HEK293 (cell line): Measurements from ENCODE around the gene ZNF236.

Source experiments
- CTCF ChIA-PET: fragments of 350-600 bp; formaldehyde crosslinking; extraction: SDS; loops from one replicate; lab custom pipeline; 2021; ENCODE audit warnings: antibody characterized with exemption; lab: Yijun Ruan, JAX
- POLR2A ChIA-PET: fragments of 300-600 bp; formaldehyde crosslinking; extraction: SDS; loops from one replicate; lab custom pipeline; 2020; ENCODE audit warnings: antibody characterized with exemption, inconsistent platforms; lab: Yijun Ruan, JAX
- H3K27ac ChIP-seq: fragments of 200-500 bp; sonication (Bioruptor generic); 2 replicates; pipeline ENCODE4 v1.5.1; 2014; ENCODE audit warnings: low read depth, low read length, control low read depth, inconsistent platforms; ENCODE audit errors: extremely low read depth
- H3K36me3 ChIP-seq, 2 experiments: fragments of 200-500 bp in 1 of 2; sonication (Bioruptor generic) in 1 of 2; 1 replicate in 1 of 2; 2 replicates in 1 of 2; pipeline ENCODE4 v1.5.1; 2014 to 2017; ENCODE audit warnings: inconsistent platforms in 2 of 2, low read length in 2 of 2; ENCODE audit not compliant: control insufficient read depth in 2 of 2, insufficient read depth in 1 of 2
- H3K4me1 ChIP-seq: fragments of 200-500 bp; sonication (Bioruptor generic); 2 replicates; pipeline ENCODE4 v1.5.1; 2014; ENCODE audit warnings: mild to moderate bottlenecking, low read length, inconsistent platforms; ENCODE audit not compliant: control insufficient read depth, insufficient read depth
- H3K4me3 ChIP-seq: 2 replicates; pipeline ENCODE4 v1.5.1; 2011; ENCODE audit warnings: low read depth, mild to moderate bottlenecking, control low read depth, low read length, moderate library complexity
- H3K9me3 ChIP-seq: fragments of 200-500 bp; sonication (Bioruptor generic); 2 replicates; pipeline ENCODE4 v1.5.1; 2014; ENCODE audit warnings: low read depth, low read length, inconsistent platforms; ENCODE audit not compliant: control insufficient read depth, insufficient read depth
- GLIS2 ChIP-seq: fragments of 450-650 bp; formaldehyde crosslinking; IDR thresholded peaks from 2 replicates; pipeline ENCODE4 v1.5.1; 2016; ENCODE audit warnings: missing biosample characterization, missing genetic modification characterization
- PRDM1 ChIP-seq: fragments of 450-650 bp; formaldehyde crosslinking; IDR thresholded peaks from 2 replicates; pipeline ENCODE4; 2016; ENCODE audit warnings: missing biosample characterization, missing genetic modification characterization
- RBAK ChIP-seq: fragments of 450-650 bp; formaldehyde crosslinking; IDR thresholded peaks from 2 replicates; pipeline ENCODE4 v1.5.1; 2016; ENCODE audit warnings: missing biosample characterization, missing genetic modification characterization
- ZNF175 ChIP-seq: fragments of 450-650 bp; formaldehyde crosslinking; IDR thresholded peaks from 2 replicates; pipeline ENCODE4 v1.5.1; 2016; ENCODE audit warnings: missing biosample characterization, missing genetic modification characterization
- ZNF223 ChIP-seq: fragments of 450-650 bp; formaldehyde crosslinking; IDR thresholded peaks from 2 replicates; pipeline ENCODE4 v1.5.1; 2016; ENCODE audit warnings: missing biosample characterization, missing genetic modification characterization
- ZNF426 ChIP-seq: fragments of 450-650 bp; formaldehyde crosslinking; IDR thresholded peaks from 2 replicates; pipeline ENCODE4 v1.5.1; 2017; ENCODE audit warnings: missing biosample characterization, missing genetic modification characterization, mild to moderate bottlenecking, inconsistent platforms, moderate library complexity
- ZNF549 ChIP-seq: fragments of 450-650 bp; IDR thresholded peaks from 2 replicates; pipeline ENCODE4 v1.5.1; 2018; ENCODE audit warnings: missing biosample characterization, missing genetic modification characterization, mild to moderate bottlenecking, inconsistent platforms, moderate library complexity
- ZNF629 ChIP-seq: fragments of 450-650 bp; formaldehyde crosslinking; IDR thresholded peaks from 2 replicates; pipeline ENCODE4 v1.5.1; 2017; ENCODE audit warnings: missing biosample characterization, missing genetic modification characterization
- ZNF654 ChIP-seq: fragments of 450-650 bp; formaldehyde crosslinking; IDR thresholded peaks from 2 replicates; pipeline ENCODE4 v1.5.1; 2016; ENCODE audit warnings: low read depth, missing biosample characterization, missing genetic modification characterization
- ZNF768 ChIP-seq: fragments of 450-650 bp; formaldehyde crosslinking; IDR thresholded peaks from 2 replicates; pipeline ENCODE4 v1.5.1; 2018; ENCODE audit warnings: missing biosample characterization, mild to moderate bottlenecking, missing genetic modification characterization
- ZNF776 ChIP-seq: fragments of 450-650 bp; formaldehyde crosslinking; IDR thresholded peaks from 2 replicates; pipeline ENCODE4 v1.5.0; 2017; ENCODE audit warnings: missing biosample characterization, missing genetic modification characterization, borderline replicate concordance
- TF ChIP-seq, protein P1 (sequence below): fragments of 450-650 bp; formaldehyde crosslinking; IDR thresholded peaks from 2 replicates; pipeline ENCODE4 v1.5.1; 2016; ENCODE audit warnings: missing biosample characterization, missing genetic modification characterization
- TF ChIP-seq, protein P2 (sequence below): fragments of 450-650 bp; formaldehyde crosslinking; IDR thresholded peaks from 2 replicates; pipeline ENCODE4 v1.5.1; 2016; ENCODE audit warnings: missing biosample characterization, missing genetic modification characterization, borderline replicate concordance
- TF ChIP-seq, protein P3 (sequence below): fragments of 450-650 bp; formaldehyde crosslinking; IDR thresholded peaks from 2 replicates; pipeline ENCODE4 v1.5.1; 2017; ENCODE audit warnings: missing biosample characterization, missing genetic modification characterization
- TF ChIP-seq, protein P4 (sequence below): fragments of 450-650 bp; formaldehyde crosslinking; IDR thresholded peaks from 2 replicates; pipeline ENCODE4 v1.5.1; 2016; ENCODE audit warnings: missing biosample characterization, missing genetic modification characterization
- TF ChIP-seq, protein P5 (sequence below): fragments of 450-650 bp; formaldehyde crosslinking; IDR thresholded peaks from 2 replicates; pipeline ENCODE4 v1.5.1; 2016; ENCODE audit warnings: missing biosample characterization, missing genetic modification characterization

ZNF236 gene

DNA sequence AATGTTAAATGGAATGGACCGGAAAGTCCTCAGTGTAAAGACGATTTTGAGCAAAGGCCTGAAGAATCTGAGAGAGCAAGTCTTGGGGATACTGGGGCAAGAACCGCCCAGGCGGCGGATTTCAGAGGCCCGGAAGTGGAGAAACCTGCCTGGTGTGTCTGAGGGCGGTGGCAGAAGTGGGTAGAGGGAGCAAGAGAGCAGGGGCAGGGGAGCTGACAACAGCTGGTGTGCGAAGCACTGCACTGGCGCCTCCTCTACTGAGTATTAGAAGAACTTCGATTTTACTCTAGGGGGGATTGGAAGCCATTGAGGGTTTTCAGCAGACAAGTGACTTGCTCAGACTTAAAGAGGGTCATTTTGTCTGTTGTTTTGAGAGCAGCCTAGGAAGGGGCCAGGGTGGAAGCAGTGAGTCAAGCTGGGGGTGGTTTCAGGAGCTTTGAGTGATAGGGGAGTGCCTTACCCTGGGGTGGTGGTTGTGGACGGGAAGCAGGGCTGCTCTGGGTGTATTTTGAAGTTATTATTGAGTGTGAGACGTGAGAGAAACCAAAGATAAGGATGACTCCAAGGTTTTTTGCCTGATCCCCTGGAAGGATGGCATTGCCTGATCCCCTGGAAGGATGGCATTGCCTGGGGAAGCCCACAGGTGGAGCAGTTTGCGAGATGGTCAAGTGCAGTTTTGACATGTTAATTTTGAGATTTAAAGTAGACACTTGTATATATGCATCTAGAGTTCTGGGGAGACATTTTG lies 52.5 kb downstream of the ZNF236 start:
- Histone ChIP-seq H3K9me3 (no peaks in the 10 kb centered on the region), H3K4me1 (no peaks in the 10 kb centered on the region), H3K4me3 (no peak overlapping the region), H3K36me3 (peaks cover 33 to 53% of the 10 kb centered on the region in 2 experiments), H3K27ac (no peak overlapping the region)
- TF ChIP-seq GLIS2, result no peak
- TF ChIP-seq, protein P1, sequence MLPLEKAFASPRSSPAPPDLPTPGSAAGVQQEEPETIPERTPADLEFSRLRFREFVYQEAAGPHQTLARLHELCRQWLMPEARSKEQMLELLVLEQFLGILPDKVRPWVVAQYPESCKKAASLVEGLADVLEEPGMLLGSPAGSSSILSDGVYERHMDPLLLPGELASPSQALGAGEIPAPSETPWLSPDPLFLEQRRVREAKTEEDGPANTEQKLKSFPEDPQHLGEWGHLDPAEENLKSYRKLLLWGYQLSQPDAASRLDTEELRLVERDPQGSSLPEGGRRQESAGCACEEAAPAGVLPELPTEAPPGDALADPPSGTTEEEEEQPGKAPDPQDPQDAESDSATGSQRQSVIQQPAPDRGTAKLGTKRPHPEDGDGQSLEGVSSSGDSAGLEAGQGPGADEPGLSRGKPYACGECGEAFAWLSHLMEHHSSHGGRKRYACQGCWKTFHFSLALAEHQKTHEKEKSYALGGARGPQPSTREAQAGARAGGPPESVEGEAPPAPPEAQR (tag by site-specific recombination), result no peak
- no peak for TF ChIP-seq ZNF223 (tag by site-specific recombination)
- TF ChIP-seq, protein P2, sequence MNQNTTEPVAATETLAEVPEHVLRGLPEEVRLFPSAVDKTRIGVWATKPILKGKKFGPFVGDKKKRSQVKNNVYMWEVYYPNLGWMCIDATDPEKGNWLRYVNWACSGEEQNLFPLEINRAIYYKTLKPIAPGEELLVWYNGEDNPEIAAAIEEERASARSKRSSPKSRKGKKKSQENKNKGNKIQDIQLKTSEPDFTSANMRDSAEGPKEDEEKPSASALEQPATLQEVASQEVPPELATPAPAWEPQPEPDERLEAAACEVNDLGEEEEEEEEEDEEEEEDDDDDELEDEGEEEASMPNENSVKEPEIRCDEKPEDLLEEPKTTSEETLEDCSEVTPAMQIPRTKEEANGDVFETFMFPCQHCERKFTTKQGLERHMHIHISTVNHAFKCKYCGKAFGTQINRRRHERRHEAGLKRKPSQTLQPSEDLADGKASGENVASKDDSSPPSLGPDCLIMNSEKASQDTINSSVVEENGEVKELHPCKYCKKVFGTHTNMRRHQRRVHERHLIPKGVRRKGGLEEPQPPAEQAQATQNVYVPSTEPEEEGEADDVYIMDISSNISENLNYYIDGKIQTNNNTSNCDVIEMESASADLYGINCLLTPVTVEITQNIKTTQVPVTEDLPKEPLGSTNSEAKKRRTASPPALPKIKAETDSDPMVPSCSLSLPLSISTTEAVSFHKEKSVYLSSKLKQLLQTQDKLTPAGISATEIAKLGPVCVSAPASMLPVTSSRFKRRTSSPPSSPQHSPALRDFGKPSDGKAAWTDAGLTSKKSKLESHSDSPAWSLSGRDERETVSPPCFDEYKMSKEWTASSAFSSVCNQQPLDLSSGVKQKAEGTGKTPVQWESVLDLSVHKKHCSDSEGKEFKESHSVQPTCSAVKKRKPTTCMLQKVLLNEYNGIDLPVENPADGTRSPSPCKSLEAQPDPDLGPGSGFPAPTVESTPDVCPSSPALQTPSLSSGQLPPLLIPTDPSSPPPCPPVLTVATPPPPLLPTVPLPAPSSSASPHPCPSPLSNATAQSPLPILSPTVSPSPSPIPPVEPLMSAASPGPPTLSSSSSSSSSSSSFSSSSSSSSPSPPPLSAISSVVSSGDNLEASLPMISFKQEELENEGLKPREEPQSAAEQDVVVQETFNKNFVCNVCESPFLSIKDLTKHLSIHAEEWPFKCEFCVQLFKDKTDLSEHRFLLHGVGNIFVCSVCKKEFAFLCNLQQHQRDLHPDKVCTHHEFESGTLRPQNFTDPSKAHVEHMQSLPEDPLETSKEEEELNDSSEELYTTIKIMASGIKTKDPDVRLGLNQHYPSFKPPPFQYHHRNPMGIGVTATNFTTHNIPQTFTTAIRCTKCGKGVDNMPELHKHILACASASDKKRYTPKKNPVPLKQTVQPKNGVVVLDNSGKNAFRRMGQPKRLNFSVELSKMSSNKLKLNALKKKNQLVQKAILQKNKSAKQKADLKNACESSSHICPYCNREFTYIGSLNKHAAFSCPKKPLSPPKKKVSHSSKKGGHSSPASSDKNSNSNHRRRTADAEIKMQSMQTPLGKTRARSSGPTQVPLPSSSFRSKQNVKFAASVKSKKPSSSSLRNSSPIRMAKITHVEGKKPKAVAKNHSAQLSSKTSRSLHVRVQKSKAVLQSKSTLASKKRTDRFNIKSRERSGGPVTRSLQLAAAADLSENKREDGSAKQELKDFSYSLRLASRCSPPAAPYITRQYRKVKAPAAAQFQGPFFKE (tag by site-specific recombination), result no peak
- no peak for TF ChIP-seq ZNF426 (tag by site-specific recombination)
- no peak for TF ChIP-seq RBAK
- TF ChIP-seq ZNF175, result no peak
- TF ChIP-seq, protein P3, sequence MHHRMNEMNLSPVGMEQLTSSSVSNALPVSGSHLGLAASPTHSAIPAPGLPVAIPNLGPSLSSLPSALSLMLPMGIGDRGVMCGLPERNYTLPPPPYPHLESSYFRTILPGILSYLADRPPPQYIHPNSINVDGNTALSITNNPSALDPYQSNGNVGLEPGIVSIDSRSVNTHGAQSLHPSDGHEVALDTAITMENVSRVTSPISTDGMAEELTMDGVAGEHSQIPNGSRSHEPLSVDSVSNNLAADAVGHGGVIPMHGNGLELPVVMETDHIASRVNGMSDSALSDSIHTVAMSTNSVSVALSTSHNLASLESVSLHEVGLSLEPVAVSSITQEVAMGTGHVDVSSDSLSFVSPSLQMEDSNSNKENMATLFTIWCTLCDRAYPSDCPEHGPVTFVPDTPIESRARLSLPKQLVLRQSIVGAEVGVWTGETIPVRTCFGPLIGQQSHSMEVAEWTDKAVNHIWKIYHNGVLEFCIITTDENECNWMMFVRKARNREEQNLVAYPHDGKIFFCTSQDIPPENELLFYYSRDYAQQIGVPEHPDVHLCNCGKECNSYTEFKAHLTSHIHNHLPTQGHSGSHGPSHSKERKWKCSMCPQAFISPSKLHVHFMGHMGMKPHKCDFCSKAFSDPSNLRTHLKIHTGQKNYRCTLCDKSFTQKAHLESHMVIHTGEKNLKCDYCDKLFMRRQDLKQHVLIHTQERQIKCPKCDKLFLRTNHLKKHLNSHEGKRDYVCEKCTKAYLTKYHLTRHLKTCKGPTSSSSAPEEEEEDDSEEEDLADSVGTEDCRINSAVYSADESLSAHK, result no peak
- TF ChIP-seq ZNF776, result no peak
- no peak for TF ChIP-seq ZNF768 (tag by site-specific recombination)
- CTCF ChIA-PET, result interaction anchor here (0.6 to 1.6 kb wide), 7 partner anchors 9 to 109 kb away, joined by 3 to 4 read pairs (median 3); no protein-coding TSS in a partner anchor
- POLR2A ChIA-PET, result no interaction called here

DNA sequence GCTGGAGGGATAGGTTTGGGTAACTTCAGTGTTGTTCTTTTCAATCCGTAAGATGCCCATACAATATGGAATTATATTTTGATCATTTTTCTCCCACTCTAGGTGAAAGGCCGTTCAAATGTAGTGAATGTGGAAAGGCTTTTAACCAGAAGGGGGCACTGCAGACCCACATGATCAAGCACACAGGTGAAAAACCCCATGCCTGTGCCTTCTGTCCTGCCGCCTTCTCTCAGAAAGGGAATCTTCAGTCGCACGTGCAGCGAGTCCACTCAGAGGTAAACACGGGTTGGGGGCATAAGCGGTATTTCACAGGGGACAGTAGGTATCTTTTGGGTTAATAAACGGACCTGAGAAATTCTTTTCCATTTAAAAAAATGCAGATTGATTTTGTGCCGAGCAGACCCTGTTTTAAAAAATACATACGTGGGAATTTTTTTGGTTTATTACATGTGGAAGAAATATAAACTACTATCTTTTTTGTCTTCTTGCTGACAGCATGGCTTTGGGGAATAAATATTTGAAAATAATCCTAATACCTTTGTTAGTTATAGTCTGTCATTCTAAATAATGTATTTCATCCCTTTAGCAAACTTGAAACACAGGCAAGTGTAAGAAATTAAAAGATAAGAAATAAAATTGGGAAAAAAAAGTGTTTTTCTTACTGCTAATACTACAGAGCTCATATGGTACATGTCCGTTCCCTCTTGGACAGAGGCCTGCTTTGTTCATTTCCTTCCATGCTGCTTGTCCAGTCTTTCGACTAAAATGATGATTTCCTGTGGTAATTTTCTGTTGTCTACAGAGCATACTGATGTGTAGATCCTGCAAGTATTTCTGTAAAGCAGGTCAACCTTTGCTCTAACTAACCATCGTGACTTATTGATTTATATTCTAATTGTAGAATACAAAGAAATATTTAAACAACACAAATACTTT lies 53.3 kb downstream of the ZNF236 start:
- CTCF ChIA-PET, result interaction anchor here (0.5 to 1.6 kb wide), 10 partner anchors 22 to 336 kb away, joined by 3 to 5 read pairs (median 3); no protein-coding TSS in a partner anchor
- no peak overlapping the region for H3K27ac ChIP-seq
- TF ChIP-seq PRDM1 (tag by site-specific recombination) (0 out of 2 replicates have a peak, but pooled peaks have one; percentile 46), ZNF629 (tag by site-specific recombination) (no peak), ZNF426 (tag by site-specific recombination) (no peak), ZNF549 (no peak), ZNF654 (tag by site-specific recombination) (peak; percentile 39)
- TF ChIP-seq, protein P4, sequence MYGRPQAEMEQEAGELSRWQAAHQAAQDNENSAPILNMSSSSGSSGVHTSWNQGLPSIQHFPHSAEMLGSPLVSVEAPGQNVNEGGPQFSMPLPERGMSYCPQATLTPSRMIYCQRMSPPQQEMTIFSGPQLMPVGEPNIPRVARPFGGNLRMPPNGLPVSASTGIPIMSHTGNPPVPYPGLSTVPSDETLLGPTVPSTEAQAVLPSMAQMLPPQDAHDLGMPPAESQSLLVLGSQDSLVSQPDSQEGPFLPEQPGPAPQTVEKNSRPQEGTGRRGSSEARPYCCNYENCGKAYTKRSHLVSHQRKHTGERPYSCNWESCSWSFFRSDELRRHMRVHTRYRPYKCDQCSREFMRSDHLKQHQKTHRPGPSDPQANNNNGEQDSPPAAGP (tag by site-specific recombination), result no peak
- TF ChIP-seq, protein P5, sequence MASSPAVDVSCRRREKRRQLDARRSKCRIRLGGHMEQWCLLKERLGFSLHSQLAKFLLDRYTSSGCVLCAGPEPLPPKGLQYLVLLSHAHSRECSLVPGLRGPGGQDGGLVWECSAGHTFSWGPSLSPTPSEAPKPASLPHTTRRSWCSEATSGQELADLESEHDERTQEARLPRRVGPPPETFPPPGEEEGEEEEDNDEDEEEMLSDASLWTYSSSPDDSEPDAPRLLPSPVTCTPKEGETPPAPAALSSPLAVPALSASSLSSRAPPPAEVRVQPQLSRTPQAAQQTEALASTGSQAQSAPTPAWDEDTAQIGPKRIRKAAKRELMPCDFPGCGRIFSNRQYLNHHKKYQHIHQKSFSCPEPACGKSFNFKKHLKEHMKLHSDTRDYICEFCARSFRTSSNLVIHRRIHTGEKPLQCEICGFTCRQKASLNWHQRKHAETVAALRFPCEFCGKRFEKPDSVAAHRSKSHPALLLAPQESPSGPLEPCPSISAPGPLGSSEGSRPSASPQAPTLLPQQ (tag by site-specific recombination), result no peak

More for the DNA sequence above, 53.3 kb downstream of the ZNF236 start:
- peaks cover 38 to 53% of the 10 kb centered on the region in 2 experiments for H3K36me3 ChIP-seq
- no peak overlapping the region for H3K4me3 ChIP-seq
- POLR2A ChIA-PET, result no interaction called here
- H3K9me3 ChIP-seq, result no peaks in the 10 kb centered on the region
- H3K4me1 ChIP-seq, result no peaks in the 10 kb centered on the region
